GM13977 (cell line): Measurements from ENCODE around the gene TRPM2.

Experiments
- DNase-seq: peaks from one replicate; pipeline ENCODE4 v3.0.0; 2012; ENCODE audit warnings: low spot score
- CTCF ChIP-seq: IDR thresholded peaks from 2 replicates; pipeline ENCODE4 v1.5.1; 2012; ENCODE audit warnings: mild to moderate bottlenecking, control low read depth; ENCODE audit not compliant: insufficient read depth; ENCODE audit errors: extremely low read depth, missing control alignments
- in situ Hi-C: fragments of 300-500 bp; cut with MboI; formaldehyde crosslinking; loops from one replicate; pipeline ENCODE4 v1.12.0; 2022; ENCODE audit warnings: low sequenced_read_pairs, low pct_unique_long_range_greater_than_20kb, mixed read lengths, inconsistent platforms; ENCODE audit not compliant: unreplicated experiment

The TRPM2 gene

GRCh38 chr21:44419679-44420078, 66.3 kb downstream of the TRPM2 start:
- DNase-seq: no peak
- no peak for TF ChIP-seq CTCF
- in situ Hi-C loops: no loop called here

GRCh38 chr21:44420416-44421205, 67.2 kb downstream of the TRPM2 start:
- no peak for TF ChIP-seq CTCF
- in situ Hi-C loops: no loop called here

GRCh38 chr21:44421901-44422840, 68.8 kb downstream of the TRPM2 start:
- no peak for TF ChIP-seq CTCF
- in situ Hi-C loops: no loop called here
- no peak for DNase-seq

More at GRCh38 chr21:44420416-44421205, 67.2 kb downstream of the TRPM2 start:
- no peak for DNase-seq

GRCh38 chr21:44423312-44423821, 69.9 kb downstream of the TRPM2 start:
- in situ Hi-C loops: no loop called here
- no peak for DNase-seq
- no peak for TF ChIP-seq CTCF

GRCh38 chr21:44423941-44424607, 70.7 kb downstream of the TRPM2 start:
- in situ Hi-C loops: no loop called here
- no peak for DNase-seq
- no peak for TF ChIP-seq CTCF
